Activated naive CD4-positive, alpha-beta T cell treated with anti-CD3 and anti-CD28 coated beads, Interleukin-2, amount 50 U/mL, for 72 hours (primary cell): ENCODE results near the gene AHCYL1. TPM values are rescaled to one million over a fixed set of nuclear protein-coding genes. Genes with fewer than 3 reads are reported as not detected.
A peak's percentile ranks its signal among the peaks of the same experiment; 100 is the strongest.

Experiments
- ATAC-seq, 2 donors: fragments of 150-1000 bp; cut with Tn5 transposase; 2 replicates each; pipeline ENCODE4 v1.10.0; 2021; ENCODE audit warnings: mild to moderate bottlenecking in 2 of 2, moderate library complexity in 2 of 2
- DNase-seq, 2 donors: peaks; one replicate each; pipeline ENCODE4 v3.0.0; 2021 to 2022; ENCODE audit warnings: low spot score in 2 of 2
- H3K27ac Mint-ChIP-seq, 2 donors: one replicate each; pipeline ENCODE4 v1.8.0; 2022; ENCODE audit warnings: mild to moderate bottlenecking in 2 of 2, mixed read lengths in 2 of 2
- H3K36me3 Mint-ChIP-seq, 2 donors: one replicate each; pipeline ENCODE4 v1.8.0; 2022; ENCODE audit warnings: mixed read lengths in 2 of 2
- H3K9me3 Mint-ChIP-seq, 2 donors: one replicate each; pipeline ENCODE4 v1.8.0; 2022; ENCODE audit warnings: mixed read lengths in 2 of 2
- total RNA-seq, 2 donors: library from RNA; stranded (reverse); gene quantifications; one replicate each; pipeline ENCODE4 v1.2.3, GENCODE V29; 2022

AHCYL1 gene
- total RNA-seq, 2 donors from 2014 or later = 78.8 to 112 TPM

DNA sequence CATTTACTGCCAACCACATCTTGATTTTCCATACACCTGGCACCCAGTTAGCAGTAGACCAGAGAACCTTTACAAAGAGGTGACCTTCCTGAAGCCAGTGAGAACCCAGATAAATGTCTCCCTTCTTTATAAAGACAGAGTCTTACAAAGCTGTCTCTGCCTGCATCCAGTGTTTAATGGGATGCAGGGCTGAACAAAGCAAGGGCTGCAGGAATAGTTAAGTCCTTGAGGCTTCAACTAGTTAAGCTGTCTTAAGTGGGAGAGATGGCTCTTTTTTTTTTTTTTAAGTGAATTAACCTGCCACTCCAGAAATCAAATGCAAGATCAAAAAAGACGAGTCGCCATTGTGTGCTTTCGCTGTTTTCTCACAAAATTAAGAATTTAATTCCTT lies 1.5 kb downstream of the AHCYL1 start:
- H3K36me3 Mint-ChIP-seq = peaks cover 17 to 20% of the 10 kb centered on the region in 2 donors
- ATAC-seq (no peak), DNase-seq (no peak)
- no peaks in the 10 kb centered on the region for H3K9me3 Mint-ChIP-seq
- peak overlapping the region; percentile 99 for H3K27ac Mint-ChIP-seq

DNA sequence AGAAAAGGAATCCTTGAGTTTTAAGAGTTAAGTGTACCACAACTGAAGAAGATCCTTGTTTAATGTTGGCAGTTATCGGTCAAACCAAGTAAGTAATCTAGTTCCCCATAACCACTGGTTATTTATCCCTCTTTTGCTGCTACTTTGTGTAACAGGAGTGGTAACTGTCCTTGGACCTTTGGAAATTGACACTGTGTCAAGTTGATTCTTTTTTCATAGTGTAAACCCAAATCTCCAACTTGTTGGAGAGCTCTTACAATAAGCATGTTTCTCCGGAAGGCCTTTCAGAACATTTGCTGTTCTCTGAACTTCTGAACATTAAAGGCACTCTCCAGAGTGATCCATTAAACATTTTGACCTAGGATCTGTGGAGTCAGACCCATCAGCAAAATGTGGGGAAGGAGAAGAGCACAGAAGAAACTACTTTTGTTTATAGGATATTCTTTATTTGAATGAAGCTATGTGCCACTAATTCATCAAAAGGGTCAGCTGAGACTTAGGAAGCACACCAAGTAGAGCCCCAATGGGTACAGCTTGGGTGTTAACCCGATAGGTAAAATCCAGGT lies 3.9 kb downstream of the AHCYL1 start:
- no peak overlapping the region for H3K27ac Mint-ChIP-seq
- peaks cover 17 to 20% of the 10 kb centered on the region in 2 donors for H3K36me3 Mint-ChIP-seq
- ATAC-seq (no peak), DNase-seq (no peak)
- H3K9me3 Mint-ChIP-seq = no peaks in the 10 kb centered on the region

DNA sequence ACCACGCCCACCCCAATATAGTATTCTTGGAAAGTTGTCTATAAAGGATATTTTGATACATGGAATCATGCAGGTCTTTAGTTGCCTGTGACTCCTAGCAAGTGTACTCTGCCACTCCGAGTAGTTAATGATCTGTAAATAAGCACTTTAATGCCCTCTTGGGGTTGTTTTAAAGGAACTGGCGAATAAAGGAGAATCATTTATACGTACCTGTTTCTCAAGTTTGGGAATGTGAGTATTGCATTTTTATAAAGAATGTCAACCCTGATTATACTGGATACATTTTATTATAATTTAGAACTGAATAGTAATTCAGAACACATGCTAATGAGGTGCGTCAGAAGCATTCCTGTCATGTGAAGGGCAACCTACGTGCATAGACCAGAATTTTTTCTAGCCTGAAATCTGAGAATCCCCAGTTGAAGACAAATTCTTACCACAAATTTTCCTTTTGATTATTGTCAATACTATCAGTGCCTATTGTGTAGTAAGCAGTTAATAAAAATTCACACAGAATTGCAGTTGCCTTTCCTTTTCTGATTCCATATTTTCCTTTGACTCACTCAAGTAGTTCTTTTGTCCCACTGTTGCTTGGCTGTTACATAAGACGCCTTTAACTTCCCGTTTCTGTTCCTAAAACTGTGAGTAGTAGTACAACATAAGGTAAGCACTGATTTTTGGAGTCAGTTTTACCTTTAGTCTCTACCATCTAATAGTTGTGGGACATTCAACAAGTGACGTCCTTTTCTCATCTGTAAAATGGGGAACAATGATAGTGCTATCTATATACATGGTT lies 5.1 kb downstream of the AHCYL1 start:
- no peak overlapping the region for H3K27ac Mint-ChIP-seq
- DNase-seq (no peak), ATAC-seq (no peak)
- H3K9me3 Mint-ChIP-seq = no peaks in the 10 kb centered on the region
- peaks cover 14 to 17% of the 10 kb centered on the region in 2 donors for H3K36me3 Mint-ChIP-seq

DNA sequence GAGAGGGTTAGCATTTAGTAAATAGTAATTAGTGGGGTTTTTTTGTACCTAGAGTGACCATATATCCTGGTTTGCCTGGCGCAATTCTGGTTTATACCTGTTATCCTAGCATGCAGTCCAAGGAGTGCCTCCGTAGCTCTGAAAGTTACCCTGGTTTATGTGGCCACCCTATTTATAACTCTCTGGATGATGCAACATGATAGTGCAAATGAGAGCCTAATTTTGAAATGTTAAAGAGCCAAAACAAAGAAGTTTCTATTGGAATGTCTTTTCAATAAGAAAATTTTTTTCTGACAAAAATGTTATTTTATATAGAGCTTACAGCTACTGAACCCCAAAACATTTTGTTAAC lies 5.7 kb downstream of the AHCYL1 start:
- ATAC-seq = no peak
- Mint-ChIP-seq H3K9me3 (no peaks in the 10 kb centered on the region), H3K36me3 (peaks cover 10 to 13% of the 10 kb centered on the region in 2 donors), H3K27ac (no peak overlapping the region)
- DNase-seq = no peak

DNA sequence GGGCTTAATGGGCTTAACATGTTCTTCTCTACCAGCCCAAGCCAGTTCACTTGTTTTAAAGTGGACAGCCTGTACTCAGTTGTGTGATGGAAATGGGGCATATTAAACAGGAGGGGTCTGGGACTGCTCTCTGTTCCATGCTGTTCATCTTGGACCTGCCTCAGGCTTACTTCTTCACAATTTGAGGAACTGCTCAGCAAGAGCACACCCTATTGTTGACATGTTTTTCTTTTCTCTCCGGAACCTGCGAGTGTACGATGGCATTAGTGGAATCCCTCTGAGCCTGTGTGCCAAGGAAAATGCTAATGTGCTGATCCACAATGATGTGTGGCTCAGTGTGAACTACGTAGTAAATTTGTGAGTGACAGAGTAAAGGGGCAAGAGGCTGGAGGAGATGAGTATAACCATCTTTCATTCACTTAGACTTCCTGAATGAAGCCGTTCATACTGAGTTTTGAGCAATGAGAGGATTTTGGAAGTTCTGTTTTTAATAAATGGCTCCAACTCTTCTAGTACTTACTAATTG lies 6.9 kb downstream of the AHCYL1 start:
- H3K9me3 Mint-ChIP-seq = no peaks in the 10 kb centered on the region
- DNase-seq = no peak
- H3K36me3 Mint-ChIP-seq = peaks cover 0 to 4% of the 10 kb centered on the region in 2 donors
- no peak for ATAC-seq
- H3K27ac Mint-ChIP-seq = no peak overlapping the region

DNA sequence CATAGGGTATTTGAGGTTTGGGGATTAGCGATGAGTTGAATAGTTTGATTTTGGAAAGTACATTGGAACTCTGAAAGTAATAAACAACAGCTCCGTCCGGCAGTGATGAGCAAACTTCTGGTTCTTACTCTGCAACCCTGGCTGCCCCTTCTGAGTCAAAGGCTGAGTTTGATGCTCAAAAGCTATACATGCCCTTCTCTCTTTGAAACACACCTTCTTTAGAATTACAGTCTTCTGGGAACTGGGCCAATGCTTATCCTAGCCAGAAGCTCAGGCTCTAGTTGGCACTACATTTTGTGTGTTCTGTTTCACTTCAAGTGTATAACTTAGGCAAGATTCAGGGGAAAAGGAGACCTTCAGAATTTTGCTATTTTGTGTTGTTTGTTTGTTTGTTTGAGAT lies 9.3 kb downstream of the AHCYL1 start:
- ATAC-seq (peak in 1 of 2 donors; percentile 43), DNase-seq (no peak)
- Mint-ChIP-seq H3K36me3 (no peaks in the 10 kb centered on the region), H3K9me3 (no peaks in the 10 kb centered on the region), H3K27ac (no peak overlapping the region)

DNA sequence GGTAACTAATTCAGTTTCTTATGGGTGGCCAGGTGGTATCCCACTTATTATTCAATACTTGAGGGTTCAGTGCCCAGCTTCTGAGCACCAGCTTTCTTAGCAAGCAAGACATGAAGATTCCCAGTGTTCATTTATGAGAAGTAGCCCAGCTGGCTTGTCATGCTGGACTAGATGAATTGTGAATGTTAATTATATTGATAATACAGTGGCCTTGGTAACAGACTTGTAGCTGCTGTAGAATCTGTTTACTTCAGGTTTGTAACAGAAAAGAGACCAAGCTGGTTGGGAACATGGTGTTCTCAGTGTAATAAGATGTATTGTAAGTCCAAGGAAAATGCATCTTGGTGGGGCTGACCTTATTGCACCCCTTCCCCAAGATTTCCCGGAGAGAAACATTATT lies 10.1 kb downstream of the AHCYL1 start:
- no peak overlapping the region for H3K27ac Mint-ChIP-seq
- ATAC-seq = no peak
- no peak for DNase-seq
- no peaks in the 10 kb centered on the region for H3K36me3 Mint-ChIP-seq
- no peaks in the 10 kb centered on the region for H3K9me3 Mint-ChIP-seq

DNA sequence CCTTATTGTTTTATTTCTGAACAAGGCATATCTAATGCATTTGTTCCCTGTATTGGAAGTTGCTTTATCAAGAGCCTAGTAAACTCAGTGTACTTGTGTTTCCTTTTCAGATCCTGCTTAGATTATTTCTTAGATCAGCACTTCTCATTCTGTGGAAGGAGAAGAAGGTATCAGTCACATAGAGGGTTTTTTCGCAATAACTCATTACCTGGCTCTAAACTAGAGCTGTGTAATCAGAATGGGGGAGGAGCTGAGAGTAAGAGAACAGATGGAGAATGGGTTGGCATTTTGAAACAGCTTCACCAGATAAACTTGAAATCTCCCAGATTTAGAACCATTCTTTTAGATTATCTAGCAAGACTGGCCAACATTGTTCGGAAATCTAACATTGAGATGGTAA lies 11.0 kb downstream of the AHCYL1 start:
- no peak for ATAC-seq
- no peaks in the 10 kb centered on the region for H3K36me3 Mint-ChIP-seq
- DNase-seq = no peak
- no peaks in the 10 kb centered on the region for H3K9me3 Mint-ChIP-seq
- no peak overlapping the region for H3K27ac Mint-ChIP-seq

DNA sequence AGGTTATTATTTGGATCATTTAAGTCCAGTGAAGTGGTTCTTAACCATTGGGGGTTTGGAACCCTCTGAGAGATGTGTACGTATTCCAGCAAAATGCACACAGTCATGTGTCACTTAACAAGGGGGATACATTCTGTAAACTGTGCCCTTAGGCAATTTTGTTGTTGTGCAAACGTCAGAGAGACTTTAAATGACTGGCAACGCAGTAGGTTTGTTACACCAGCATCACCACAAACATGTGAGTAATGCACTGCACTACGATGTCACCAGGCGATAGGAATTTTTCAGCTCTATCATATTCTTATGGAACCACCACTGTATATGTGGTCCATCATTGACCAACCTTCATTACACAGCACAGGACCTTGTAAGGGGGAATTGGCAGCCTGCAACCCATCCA lies 11.9 kb downstream of the AHCYL1 start:
- no peaks in the 10 kb centered on the region for H3K9me3 Mint-ChIP-seq
- H3K27ac Mint-ChIP-seq = no peak overlapping the region
- ATAC-seq = no peak

DNA sequence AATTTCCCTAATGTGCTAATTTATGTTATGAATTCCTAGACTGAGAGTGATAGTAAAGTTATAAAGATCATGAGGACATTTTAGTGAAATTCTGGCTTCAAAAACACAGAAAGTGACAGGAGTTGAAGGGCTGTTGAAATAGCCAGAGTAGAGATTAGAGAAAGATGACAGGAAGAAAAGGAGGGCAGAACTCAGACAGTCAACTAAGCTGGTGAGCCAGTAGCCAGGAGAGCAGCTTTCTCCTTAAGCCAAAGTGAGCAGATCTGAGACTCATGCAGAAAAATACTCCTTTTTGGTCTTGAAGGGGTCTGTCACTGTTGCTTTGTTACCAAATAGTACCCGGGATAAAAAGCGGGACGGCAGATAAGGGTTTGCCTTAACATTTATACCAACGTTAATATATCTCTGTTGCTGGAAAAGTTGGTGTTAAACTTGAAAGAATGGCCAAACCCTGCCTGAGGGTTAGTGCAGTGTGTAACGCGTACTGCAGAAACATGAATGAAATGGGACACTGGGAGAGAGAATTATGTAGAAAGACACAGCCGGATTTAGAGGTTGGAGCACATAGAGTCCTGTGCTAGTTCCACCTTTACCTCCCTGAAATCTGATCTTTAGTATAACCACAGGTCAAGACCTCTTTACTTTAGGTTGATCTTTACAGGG lies 12.8 kb downstream of the AHCYL1 start:
- no peak overlapping the region for H3K27ac Mint-ChIP-seq
- DNase-seq (no peak), ATAC-seq (no peak)
- H3K9me3 Mint-ChIP-seq = no peaks in the 10 kb centered on the region
- no peaks in the 10 kb centered on the region for H3K36me3 Mint-ChIP-seq

More for the DNA sequence above, 11.9 kb downstream of the AHCYL1 start:
- H3K36me3 Mint-ChIP-seq = no peaks in the 10 kb centered on the region
- no peak for DNase-seq

DNA sequence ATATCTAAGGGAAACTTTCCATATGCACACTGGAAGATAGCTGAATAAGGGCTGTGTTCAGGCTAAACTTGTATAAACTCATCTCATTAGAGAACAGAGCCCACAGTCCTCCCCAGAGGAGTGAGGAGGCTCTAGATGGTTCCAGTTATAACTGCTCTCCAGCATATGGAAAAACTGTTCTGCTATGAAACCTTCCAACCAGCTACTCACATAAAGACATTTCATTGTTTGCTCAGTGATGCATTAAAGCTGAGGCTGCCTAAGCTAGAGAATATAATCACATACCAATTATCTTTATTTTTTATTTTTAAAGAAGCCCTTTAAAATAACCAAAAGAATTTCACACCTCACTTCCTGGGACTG lies 13.3 kb downstream of the AHCYL1 start:
- DNase-seq (no peak), ATAC-seq (no peak)
- Mint-ChIP-seq H3K9me3 (no peaks in the 10 kb centered on the region), H3K27ac (no peak overlapping the region), H3K36me3 (no peaks in the 10 kb centered on the region)

DNA sequence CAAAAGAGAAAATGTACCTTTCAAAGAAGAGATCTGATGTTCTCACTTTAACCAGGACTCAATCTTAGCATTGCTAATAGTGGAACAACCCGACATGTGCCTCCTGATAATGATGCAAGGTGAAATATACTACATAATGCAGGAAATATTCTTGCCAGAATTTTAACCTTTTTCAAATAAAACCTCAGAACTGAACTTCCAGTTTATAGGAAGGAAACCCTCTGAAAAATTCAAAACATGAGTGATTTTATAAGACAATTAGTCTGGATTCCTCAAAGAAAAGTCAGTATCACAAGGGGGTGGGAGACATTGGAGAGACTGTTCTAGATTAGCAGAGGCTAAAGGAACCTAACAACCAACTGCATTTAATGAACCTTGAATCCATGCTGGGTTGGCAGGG lies 18.1 kb downstream of the AHCYL1 start:
- Mint-ChIP-seq H3K36me3 (peaks cover 0 to 6% of the 10 kb centered on the region in 2 donors), H3K9me3 (no peaks in the 10 kb centered on the region), H3K27ac (no peak overlapping the region)
- no peak for DNase-seq
- no peak for ATAC-seq

DNA sequence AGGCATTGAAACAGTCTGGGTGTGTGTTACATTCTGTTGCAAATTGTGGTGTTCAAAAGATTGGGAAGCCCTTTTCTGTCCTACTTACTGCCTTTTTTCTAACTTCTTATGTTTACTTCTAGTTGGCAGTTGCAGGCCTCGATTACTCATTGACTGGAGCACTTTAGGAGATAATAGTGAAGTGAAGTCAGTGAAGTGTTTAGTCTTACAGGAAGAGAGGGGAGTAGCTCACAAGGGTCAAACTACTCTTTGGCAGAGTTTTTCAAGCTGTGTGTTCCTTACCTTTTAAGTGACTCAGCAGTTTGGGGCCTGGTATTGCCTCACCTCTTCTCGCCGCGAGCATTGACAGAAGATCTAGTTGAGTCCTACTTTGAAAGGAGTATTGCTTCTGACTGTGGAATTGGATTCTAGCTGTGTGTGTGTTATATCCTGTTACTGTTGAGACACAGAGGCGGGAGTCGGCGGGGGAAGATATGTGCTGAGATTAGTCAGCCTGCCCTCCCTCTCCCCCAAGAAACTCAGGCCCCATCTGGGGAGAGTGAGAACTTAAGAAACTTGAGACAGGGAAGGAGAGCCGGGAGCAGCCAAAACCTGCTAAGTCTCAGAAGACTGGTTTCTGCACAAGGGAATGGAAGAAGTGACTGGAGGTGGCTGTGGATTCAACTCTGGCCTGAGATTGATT lies 19.3 kb downstream of the AHCYL1 start:
- DNase-seq (peak in 1 of 2 donors; percentile 41), ATAC-seq (peak; percentile 87 to 94)
- peak overlapping the region; percentile 30 to 87 for H3K27ac Mint-ChIP-seq
- H3K36me3 Mint-ChIP-seq = peaks cover 0 to 6% of the 10 kb centered on the region in 2 donors
- no peaks in the 10 kb centered on the region for H3K9me3 Mint-ChIP-seq

DNA sequence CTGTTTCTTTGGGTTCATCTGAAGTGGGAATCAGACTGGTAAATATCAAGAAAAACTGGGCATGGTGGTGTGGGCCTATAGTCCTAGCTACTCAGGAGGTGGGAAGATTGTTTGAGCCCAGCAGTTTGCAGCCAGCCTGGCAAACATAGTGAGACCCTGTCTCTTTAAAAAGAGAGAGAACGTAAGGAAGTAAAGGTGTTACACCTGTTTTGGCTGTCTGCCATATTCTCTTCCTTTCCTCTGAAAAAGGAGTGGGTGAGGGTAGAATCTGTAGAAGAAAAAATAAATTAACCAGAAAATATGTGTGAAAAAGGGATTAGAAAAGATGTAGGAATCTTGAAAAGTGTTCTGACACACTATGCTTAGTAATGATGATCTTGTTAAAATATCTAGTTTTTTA lies 20.0 kb downstream of the AHCYL1 start:
- H3K9me3 Mint-ChIP-seq = no peaks in the 10 kb centered on the region
- DNase-seq (no peak), ATAC-seq (no peak)
- peak overlapping the region; percentile 30 to 87 for H3K27ac Mint-ChIP-seq
- H3K36me3 Mint-ChIP-seq = peaks cover 0 to 10% of the 10 kb centered on the region in 2 donors

DNA sequence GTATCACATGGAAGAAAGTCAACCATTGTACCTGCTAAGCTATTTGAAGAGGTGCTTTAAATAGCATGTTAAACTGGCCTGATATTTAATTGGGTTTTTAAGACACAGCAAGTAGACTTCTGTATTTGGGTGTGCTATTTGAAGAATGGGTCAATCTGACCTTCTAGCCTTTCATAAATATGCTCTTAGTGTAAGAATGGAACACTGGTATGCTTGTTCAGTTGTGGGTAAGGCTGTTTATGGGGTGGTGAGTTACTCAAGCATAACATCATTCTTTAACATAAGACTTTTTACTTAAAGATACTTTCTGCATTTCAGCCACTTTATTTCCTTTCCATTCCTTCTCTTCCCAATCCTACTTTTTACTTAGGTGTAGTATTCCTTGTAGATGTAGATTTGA lies 21.4 kb downstream of the AHCYL1 start:
- H3K9me3 Mint-ChIP-seq = no peaks in the 10 kb centered on the region
- no peak for DNase-seq
- H3K36me3 Mint-ChIP-seq = peaks cover 6 to 14% of the 10 kb centered on the region in 2 donors
- ATAC-seq = no peak
- no peak overlapping the region for H3K27ac Mint-ChIP-seq

DNA sequence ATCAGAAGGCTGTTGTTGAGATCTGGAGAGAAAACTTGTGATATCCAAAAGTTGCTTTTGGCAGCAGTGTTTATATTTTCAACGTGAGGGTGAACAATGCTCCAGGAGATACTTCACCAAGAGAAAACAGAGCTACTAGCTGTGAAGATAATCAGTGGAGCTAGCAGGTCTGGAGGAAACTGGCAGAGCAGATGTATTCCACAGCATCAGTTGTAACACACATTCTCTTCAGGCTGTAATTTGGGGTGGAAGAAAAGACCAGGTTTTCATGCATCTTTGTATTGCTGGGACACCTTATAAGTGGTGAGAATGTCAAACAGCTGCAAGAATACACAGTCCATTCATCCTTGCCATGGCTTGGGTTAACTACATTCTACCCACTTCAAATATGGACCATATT lies 22.0 kb downstream of the AHCYL1 start:
- DNase-seq = no peak
- no peak overlapping the region for H3K27ac Mint-ChIP-seq
- ATAC-seq = no peak
- H3K36me3 Mint-ChIP-seq = peaks cover 8 to 14% of the 10 kb centered on the region in 2 donors
- no peaks in the 10 kb centered on the region for H3K9me3 Mint-ChIP-seq
